Measurements from ENCODE around the gene SLC35D3.
"Not testable (repeated sequence)": the region's sequence is repeated elsewhere in the genome, so short reads cannot be mapped to it uniquely, and the experiment has no call there.

The SLC35D3 gene

GRCh38 chr6:136921936-136922684 lies at the start of gene SLC35D3:
Gene SLC35D3, plus strand, starts transcription at chr6:136922301. Its CDS starts 128 bp downstream, at chr6:136922429.
- no peak for DNase-seq (ENCODE audit: low read depth)

- no peak for DNase-seq (ENCODE audit: low read depth)
Measured at GRCh38 chr6:136873748-136874147, 48.4 kb upstream of the SLC35D3 start.

- DNase-seq (ENCODE audit: low read depth) = not testable (repeated sequence)
Measured at GRCh38 chr6:136876469-136876868, 45.6 kb upstream of the SLC35D3 start.

- no peak for DNase-seq (ENCODE audit: low read depth)
Measured at GRCh38 chr6:136880748-136881460, 41.2 kb upstream of the SLC35D3 start.

GRCh38 chr6:136886091-136886490 lies 36.0 kb upstream of the SLC35D3 start:
- no peak for DNase-seq (ENCODE audit: low read depth)

- DNase-seq (ENCODE audit: low read depth) = no peak
Measured at GRCh38 chr6:136887953-136888352, 34.1 kb upstream of the SLC35D3 start.

- no peak for DNase-seq (ENCODE audit: low read depth)
Measured at GRCh38 chr6:136889271-136890193, 32.6 kb upstream of the SLC35D3 start.

GRCh38 chr6:136890194-136890839 lies 31.8 kb upstream of the SLC35D3 start:
- no peak for DNase-seq (ENCODE audit: low read depth)

GRCh38 chr6:136890986-136891385 lies 31.1 kb upstream of the SLC35D3 start:
- no peak for DNase-seq (ENCODE audit: low read depth)

GRCh38 chr6:136893187-136893586 lies 28.9 kb upstream of the SLC35D3 start:
- no peak for DNase-seq (ENCODE audit: low read depth)

- DNase-seq (ENCODE audit: low read depth) = no peak
Measured at GRCh38 chr6:136895901-136896300, 26.2 kb upstream of the SLC35D3 start.

GRCh38 chr6:136897071-136897470 lies 25.0 kb upstream of the SLC35D3 start:
- no peak for DNase-seq (ENCODE audit: low read depth)

- DNase-seq (ENCODE audit: low read depth) = no peak
Measured at GRCh38 chr6:136901212-136901784, 20.8 kb upstream of the SLC35D3 start.

- not testable (repeated sequence) for DNase-seq (ENCODE audit: low read depth)
Measured at GRCh38 chr6:136904477-136904876, 17.6 kb upstream of the SLC35D3 start.

- DNase-seq (ENCODE audit: low read depth) = no peak
Measured at GRCh38 chr6:136914947-136915346, 7.2 kb upstream of the SLC35D3 start.

- no peak for DNase-seq (ENCODE audit: low read depth)
Measured at GRCh38 chr6:136918706-136919105, 3.4 kb upstream of the SLC35D3 start.

GRCh38 chr6:136920216-136920615 lies 1.9 kb upstream of the SLC35D3 start:
- DNase-seq (ENCODE audit: low read depth) = no peak

- no peak for DNase-seq (ENCODE audit: low read depth)
Measured at GRCh38 chr6:136920671-136921380, 1.3 kb upstream of the SLC35D3 start.

GRCh38 chr6:136921381-136921935 lies 643 bp upstream of the SLC35D3 start:
- no peak for DNase-seq (ENCODE audit: low read depth)

GRCh38 chr6:136922685-136923006 lies 545 bp downstream of the SLC35D3 start:
- no peak for DNase-seq (ENCODE audit: low read depth)
